CD4-positive, alpha-beta T cell treated with Interleukin-6 for 4 hours (primary cell): ENCODE results near the gene CXCR5.

Experiments
- DNase-seq: peaks from one replicate; pipeline ENCODE4 v3.0.0-alpha.2; 2020; ENCODE audit warnings: mixed read lengths

CXCR5 gene

DNA sequence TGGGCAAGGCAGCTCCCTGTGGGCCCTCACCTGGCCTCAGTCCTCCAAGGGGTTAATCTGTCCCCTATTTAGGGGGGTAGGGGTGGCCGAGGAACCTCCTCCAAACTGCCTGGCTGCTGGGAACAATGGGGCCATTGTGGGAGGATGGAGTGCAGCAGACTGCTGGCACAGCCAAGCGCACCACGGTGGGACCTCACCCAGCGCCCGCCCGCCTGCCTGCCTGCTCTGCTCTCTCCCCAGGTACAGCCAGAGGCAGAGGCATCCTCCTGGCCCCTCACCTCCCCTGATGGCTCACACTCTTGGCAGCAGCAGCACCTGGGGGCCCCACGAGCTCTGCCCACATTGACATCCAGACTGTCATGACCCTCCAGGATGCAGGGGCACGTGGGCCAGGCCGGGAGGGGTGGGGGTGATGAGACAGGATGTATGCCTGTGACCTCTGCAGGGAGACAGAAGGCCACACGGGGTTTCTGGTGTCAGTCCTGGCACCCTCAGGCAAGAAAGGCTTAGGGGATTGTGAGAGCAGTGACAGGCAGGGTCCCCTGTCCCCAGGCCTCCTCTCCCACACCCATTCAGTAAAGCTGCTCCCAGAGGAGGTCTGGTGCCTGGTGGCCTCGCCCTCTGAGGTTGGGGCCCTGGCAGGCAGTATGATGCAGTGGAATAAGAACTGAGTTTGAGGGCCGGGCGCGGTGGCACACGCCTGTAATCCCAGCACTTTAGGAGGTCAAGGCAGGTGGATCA lies 30.7 kb downstream of the CXCR5 start:
- DNase-seq, result peak; percentile 89

DNA sequence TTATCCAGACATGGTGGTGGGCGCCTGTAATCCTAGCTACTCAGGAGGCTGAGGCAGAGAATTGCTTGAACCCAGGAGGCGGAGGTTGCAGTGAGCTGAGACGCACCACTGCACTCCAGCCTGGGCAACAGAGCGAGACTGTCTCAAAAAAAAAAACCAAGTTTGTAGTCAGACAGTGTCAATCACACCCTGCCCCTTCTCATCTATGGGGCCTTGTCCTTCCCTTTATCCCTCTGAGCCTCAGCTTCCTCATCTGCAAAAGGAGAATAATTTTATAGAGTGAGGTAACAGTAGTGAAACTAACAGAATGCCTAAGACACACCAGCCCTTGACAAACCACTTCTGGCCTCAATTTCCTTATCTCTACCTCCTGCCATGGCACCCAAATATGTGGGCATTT lies 31.3 kb downstream of the CXCR5 start:
- no peak for DNase-seq

DNA sequence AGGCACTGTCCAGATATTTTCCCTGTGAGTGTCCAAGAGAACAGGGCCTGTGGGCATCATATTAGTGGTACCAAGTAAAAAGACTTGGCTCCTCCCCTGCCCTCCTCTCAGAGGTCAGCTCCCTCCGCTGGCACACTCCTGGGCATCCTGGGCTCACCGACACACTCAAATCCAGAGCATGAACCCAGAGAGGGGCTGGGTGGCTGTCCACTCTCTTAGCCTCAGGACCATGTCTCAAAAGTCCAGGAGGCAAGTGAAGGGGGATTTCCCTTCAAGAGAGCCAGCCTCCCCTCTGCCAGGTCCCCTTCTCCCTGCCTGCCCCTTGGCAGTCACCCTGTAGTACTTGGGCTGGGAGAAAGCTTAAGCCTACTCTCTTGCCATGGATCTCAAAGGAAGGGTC lies 31.7 kb downstream of the CXCR5 start:
- peak; percentile 1 for DNase-seq

DNA sequence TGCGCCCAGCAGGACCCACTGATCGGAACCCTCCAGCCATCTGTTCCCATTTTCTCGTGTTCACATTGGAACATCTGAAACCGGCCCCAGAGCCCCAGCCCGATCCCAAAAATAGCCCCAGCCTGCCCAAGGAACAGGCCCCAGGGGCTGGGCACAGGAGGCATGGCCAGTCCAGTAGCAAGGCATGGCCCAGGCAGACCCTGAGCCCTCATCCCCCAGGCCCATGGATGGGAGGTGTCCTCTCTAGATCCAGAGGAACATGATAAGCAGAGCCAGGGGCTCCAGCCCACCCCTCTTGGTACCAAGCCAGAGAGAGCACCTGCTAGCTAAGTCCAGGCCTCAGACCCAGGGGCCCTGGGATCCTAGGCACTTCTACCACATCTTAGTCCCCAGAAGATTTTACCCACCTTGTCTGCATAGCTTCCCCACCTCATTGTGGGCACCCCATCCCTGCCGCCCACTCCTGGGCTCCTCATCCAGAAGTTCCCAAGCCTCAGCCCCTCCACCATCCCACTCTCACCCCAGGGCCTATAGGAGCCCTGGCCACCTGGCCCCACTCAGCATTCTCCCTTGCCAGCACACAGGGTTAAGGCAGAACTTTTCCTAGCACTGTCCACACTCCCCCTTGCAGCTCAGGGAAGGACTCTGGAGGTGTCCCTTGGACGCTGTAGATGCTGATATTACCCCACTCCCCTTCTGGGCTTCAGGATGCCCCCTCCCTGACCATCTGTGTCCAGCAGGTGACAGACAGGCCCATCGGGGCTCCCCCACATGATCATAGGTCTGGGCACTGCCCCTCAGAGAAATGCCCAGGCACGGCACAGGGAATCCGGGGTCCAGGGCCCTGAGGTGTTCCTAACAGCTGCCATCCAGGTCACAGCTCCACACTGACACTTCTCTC lies 32.5 kb downstream of the CXCR5 start:
- no peak for DNase-seq

DNA sequence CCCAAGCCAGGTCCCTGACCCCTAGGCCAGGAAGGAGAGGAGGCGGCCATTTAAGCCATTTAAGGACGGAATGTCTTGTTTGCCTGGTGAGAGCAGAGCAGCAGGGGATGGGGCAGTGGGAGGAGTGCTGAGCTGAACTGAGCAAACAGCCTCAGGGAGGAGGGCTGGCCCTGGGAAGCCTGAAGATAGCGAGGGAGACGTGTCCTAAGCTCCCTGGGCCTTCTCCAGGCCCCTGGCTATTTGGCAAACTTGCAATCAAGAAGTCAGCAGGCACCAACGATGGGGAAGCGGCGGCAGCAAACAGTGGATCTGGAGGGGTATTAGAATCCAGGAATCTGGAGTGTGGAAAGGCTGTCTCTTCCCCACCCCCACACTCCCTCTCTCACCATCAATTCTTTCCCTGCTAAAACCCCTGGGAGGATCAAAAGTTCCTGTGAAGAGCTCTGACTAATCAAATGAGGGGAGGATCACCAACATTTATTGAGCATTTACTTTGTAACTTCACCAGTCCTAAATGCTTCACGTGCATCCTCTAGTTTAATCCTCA lies 33.2 kb downstream of the CXCR5 start:
- peak; percentile 3 for DNase-seq

DNA sequence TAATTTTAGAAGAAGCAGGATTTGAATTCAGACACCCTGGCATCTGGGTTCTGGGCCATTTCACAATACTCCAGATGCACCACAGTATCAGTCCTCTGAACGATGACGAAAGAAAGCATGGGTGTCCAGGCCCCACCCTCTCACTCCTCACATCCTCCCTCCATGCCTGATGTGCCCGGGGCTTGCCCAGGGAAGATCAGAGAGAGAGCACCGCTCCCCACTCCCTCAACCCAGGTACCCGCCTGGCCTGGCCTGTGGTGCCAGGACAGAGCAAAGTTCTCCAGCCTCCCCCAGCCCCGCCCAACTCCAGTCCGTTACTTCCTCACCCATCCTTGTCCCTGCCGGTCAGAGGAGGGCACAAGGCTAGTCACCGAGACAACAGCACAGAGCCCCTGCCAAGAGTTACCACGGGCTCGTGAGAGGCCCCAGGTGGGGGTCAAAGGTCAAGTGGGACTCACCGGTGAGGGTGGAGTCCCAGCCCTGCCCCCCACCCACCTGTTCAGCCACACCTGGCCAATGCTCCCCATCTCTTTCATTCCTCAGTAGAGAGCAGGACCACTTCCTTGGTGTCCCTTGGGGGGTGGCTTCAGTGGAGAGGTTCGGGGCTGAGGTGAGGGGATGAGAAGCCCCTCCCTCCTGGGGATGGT lies 33.9 kb downstream of the CXCR5 start:
- peak; percentile 57 for DNase-seq

DNA sequence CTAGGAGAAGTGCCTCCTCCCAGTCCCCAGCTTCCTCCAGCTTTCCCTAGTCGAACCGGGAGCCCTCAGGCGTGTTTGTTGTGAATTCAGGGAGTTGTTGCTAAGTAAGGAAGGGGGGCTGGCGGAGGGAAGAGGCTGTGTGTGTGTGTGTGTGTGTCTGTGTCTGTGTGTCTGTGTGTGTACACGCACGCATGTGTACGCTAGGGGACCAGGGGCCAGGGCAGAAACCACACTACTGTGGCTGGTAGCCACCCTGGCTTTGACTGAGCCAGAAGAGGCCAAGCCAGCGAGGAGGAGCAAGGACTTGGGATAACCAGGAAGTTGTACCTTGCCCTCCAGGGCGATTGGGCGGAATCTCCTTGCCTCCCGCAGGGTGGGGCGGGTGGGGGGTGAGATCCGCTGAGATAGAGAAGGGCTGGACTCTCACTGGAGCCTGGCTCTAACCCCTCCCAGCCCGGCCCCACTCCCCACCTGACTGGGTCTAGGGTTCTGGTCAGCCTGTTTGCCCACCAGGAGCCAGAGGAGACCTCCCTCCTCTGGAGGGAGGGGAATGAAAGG lies 34.5 kb downstream of the CXCR5 start:
- peak; percentile 60 for DNase-seq

DNA sequence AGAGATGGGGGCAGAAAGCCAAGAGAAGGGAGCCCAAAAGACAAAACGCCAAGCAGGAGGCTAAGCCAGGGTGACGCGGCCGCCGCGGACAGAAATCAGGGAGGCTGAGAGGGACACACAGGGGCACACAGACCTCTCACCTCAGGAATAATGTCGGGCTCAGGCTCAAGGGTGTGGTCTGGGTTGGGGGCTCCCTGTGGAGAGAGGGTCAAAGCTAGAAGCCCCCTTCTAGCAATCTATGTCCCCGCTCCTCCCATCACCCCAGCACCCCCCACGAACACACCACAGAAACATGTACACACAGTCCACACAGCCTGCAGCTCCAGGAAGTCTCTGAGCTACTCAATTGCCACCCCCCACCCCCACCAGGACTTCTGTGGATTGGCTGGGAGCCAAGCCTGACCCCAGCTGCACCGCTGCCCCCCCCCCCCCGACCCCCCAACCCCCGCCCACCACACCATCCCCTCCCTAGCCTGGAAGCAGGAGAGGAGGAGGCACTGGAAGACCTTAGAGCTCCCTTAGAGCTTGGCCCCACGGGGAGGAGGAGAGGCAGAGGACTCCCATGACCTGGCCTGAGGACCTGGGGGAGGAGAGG lies 35.1 kb downstream of the CXCR5 start:
- peak; percentile 63 for DNase-seq

DNA sequence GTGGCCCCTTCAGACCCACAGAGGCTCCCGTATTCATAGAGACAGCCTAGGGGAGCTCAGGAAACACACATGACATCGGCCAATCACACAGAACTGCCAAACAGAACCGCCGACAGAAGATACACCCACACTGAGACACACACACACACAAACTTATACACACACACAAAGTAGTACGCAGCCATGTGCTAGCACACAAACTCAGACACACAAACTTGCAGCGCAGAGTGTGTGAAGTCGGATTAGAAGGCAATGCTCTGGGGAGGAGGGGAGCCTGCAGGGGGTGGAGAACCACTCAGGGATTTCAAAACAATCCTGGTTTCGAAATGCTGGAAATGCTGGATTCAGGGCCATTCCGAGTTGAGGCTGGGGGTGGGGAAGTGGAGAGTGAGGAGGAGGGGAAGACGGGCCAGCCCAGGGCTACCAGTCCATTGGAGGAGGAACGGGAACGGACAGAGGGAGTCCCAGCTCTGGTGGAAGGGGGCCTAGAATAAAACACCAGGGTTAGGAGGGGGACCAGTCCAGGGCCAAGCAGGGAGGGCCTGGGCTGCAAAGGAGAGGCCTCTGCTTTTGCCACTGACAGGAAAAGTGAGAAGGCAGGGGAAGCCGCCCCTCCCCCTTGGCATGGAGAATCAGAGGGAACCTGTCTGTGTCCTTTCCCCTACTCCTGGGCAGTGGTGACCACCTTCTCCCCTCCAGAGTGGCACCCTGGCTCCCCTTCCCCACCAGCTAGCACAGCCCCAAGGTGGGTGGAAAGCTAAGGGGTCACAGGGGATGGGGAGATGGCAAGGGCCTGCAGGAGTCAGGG lies 37.6 kb downstream of the CXCR5 start:
- no peak for DNase-seq

DNA sequence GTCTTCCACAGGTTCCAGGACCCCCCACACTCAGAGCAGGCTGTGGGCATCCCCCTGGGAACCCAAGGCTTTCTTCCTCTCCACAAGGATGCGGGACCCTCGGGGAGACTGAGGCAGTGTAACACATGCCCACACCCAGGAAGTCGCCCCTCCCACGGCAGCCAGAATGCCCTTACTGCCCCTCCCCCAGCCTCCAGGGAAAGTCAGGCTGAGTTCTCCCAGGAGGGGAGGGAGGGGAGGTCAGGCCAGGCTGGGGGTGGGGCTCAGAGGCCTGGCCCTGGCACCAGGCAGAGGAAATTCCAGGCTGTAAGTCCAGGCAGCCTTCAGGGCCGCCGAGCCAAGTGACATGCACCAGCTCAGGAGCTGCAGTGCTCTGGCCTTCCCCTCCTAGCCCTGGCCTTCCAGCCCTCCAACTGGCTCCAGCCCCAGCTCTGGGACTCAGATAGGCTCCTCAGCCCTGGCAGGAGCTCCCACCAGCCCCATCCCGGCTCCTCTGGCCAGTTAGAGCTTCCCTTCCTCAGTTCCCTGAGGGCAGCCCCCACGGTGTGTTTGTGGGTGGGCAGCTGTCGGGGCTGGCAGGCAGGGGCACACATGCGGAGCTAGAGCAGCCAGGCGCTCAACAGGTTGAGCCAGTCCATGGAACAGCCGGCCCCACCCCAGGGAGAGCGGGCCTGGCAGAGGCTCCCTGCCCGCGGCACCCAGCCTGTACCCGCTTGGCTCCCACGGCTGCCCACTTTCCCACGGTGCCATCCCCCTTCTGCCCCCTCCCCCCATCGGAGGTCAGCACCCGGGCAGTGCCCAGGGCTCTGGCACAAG lies 38.4 kb downstream of the CXCR5 start:
- DNase-seq, result no peak

DNA sequence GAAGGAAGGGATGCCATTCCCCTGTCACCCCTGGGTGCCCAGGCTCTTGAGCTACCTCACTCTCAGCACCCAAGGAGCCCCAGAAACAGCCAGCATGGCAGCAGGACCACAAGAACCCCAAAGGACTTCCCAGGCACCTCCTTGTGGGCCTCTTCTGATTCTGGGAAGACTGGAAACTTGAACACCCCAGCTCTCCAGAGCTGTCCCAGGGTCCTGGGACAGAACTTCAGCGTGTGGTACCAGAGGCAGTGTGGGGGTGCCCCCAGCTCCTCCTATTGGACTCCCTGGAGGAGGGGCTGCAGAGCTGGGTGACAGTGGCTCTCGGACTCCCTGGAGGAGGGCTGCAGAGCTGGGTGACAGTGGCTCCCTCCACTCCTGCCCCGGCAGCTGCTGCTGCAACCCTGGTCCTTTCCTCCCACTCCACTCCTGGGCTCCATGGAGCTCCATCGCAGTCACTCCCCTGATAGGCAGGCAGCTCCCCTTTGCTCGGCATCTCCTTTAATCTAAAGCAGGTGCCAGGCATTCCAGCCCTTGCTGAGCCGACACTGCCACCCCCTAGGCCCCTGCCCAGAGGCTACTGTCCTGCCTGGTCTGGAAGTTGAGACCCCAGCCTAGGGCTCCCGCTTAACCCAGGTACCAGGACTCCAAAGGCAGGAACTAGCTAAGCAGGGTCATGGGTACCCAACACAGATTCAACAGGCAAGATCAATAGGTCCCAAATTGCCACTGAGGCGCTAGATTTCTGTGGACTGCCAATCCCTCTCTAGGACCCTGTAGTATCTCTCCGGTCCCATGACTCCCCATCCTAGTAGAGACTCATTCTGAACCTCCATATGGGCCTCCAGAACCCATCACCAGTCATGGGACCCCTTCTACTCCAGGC lies 39.3 kb downstream of the CXCR5 start:
- DNase-seq, result no peak

DNA sequence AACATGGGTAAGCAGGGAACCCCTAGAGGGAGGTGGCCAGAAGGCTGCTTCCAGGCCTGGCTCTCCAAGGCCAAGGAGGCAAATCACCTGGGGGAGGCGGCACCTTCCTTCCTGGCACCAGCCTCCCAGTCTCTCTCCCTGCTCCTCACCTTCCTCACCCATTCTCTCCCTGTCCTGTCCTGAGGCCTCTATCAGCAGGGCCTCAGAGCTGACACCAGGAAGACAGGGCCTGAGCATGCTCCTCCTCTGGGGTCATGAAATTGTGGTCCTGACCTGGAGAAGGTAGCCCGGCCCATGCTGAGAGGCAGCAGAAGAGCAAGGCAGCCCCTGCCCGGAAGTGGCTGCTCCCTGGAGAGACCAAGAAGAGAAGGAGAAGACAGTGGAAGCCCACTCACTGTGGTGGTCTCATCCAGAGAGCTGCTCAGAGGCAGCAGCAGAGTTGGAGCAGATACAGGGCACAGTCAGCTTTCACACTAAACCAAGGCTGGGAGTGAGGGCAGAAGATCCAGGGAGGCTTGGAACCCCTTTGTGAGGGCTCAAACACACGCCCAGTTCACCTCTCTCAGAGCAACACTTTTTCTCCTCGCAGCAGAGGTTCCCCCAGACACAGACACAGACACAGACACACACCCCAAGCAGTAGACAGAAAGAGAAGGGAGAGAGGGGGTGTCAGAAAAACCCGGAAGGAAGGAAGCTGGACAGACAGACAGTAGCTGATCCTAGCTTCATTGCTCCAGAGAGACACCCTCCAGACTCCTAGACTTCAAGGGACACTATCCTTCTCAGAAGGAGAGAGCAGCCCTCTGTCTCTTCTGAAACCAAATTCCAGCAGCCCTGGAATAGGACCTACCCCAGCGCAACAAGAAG lies 40.3 kb downstream of the CXCR5 start:
- DNase-seq, result peak; percentile 70

DNA sequence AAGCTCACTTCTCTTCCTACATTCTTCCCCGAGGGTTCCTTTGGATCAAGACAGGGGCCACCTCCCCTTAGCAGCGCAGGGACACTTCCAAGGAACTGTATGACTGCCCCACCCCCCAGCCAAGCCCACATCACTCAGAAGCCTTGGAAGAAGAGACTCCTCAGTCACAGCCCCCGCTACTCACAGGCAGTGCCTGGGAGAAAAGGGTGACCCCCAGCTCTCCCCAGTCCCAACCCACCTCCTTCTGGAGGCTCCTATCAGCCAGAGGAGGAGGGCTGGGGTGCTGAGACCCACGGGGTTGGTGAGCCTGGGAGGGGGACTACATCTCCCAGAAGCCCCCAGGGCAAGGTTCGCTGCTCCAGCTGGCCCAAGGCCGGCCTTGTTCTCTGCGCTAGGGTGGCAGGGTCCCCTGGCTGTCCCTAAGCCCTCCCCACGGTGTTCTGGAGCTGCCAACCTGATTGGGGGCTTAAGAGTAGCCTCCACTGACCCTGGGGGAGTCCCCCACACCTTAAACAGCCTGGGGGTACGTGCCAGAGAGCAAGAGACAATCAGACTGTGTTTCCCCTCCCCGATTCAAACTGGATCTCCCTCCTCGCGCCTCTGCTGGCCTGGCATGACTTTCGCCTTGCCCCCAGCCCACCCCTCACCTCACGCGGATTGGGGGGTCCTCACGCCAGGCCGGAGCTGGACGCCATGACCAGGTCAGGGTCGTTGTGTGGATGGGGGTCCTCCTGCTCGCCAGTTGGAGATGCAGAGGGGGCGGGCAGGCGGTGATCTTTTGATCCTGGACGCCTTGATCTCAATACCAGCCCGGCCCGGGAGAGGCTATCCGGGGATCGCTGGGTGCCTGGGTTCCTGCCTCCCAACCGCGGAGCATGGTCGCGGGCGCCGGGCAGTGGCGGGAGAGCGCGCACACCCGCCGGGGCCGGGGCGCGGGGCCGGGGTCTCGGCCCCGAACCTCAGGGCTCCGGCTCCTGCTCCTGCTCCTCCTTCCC lies 41.2 kb downstream of the CXCR5 start:
- peak; percentile 52 for DNase-seq

DNA sequence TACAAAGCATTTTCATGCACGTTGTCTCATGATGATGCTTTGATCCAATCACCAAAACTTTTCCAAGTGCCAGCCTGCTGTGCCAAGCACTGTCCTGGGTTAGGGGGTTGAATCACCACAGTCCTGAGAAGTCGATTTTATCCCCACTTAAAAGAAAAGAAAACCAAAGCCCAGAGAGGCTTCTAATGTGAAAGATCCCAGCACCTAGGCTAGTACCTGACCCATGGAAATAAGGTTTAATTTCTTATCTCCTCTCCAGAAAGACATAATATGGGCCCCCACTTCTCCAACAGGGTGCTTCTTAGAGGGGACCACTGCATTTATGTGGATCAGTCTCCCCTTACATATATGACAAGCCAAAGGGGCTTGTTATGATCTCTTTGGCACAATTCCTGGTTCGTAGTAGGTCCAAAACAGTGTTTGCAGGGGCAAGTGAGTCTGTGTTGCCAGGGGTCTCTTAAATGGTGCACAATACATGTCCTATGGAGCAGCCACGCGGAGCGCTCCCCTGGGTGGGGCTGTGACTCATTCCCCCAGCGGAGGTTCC lies 43.9 kb downstream of the CXCR5 start:
- DNase-seq, result no peak

DNA sequence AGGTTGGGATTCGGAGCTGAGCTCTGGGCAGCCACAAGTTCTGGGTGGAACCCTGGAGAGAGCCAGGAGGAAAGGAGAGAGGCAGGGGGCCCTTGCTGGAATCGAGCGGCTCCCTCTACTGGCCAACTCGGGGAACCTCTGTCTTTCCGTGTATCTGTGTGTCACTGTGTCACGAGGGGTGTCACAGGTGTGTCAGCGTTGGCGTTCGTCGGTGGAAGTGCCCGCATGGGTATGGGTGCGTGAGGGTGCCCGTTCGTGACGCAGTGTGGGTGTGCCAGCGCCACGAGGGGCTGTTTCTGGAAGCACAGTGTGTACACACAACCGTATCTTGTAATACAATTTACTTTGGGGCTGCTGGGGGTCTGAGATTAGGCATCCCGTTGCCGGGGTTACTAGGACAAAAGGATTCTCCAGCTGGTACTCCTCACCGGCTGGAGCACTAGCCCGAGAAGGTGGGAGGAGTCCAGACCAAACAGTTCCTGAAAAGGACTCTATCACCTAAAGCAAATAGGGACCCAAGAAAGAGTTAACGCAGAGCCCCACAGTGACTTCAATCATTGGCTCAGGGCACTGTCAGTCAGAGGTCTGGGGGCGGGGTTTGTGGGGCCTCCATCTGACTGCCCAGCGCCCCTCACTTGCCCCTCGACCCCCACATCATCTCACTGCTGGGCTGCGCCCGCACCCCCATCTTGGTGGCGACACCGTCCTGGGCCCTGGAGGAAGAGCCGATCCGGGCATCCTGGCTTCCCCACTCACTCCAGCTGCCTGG lies 44.6 kb downstream of the CXCR5 start:
- peak; percentile 94 for DNase-seq

DNA sequence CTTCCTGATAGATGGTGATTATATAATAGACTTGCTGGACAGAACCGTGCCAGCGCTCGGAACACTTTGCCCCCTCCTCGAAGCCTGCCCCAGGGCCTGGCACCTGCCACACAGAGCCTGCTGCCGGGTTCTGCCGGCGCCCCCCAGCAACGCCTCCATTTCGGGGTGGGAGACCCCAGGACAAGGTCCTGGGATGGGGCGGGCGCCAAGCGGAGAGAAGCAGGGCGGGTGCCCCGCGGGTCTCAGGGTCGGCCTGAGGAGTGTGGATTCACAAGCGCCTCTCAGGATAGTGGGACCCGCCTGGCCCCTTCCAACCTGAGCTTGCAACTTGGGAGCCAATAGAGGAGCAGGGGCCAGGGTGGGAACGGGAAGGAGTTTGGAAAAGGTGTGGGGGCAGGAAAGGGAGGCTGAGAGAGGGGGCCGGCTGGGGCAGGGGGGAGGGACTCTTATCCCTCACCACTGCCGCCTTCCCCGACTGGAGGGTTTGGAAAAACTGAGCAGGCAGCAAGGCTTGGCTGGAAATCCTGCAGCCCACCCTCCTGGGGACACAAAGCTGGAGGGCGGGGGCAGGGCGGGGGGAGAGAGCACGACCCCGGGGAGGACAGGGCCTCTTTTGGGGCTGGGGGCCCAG lies 45.3 kb downstream of the CXCR5 start:
- peak; percentile 40 for DNase-seq
